A204.1 (cell line): ENCODE results near the gene C10orf95.

Source experiments
- FAIRE-seq: peaks from 2 replicates; lab custom pipeline; 2012; peaks lifted over from hg19 to GRCh38; lab: Jason Lieb, UNC

C10orf95 gene

GRCh38 chr10:102416283-102416682 lies 35.1 kb downstream of the C10orf95 start:
- FAIRE-seq = no peak

GRCh38 chr10:102414749-102415148 lies 36.6 kb downstream of the C10orf95 start:
- FAIRE-seq = no peak

GRCh38 chr10:102413806-102414561 lies 37.4 kb downstream of the C10orf95 start:
- no peak for FAIRE-seq

- FAIRE-seq = no peak
These were observed 38.2 kb downstream of the C10orf95 start for GRCh38 chr10:102413053-102413705.

- no peak for FAIRE-seq
These were observed 39.0 kb downstream of the C10orf95 start for GRCh38 chr10:102412293-102412692.

- FAIRE-seq = no peak
These were observed 39.7 kb downstream of the C10orf95 start for GRCh38 chr10:102411341-102412255.

- no peak for FAIRE-seq
These were observed 40.8 kb downstream of the C10orf95 start for GRCh38 chr10:102410429-102411073.

GRCh38 chr10:102409604-102410428 lies 41.5 kb downstream of the C10orf95 start:
- no peak for FAIRE-seq

GRCh38 chr10:102408728-102409603 lies 42.4 kb downstream of the C10orf95 start:
- no peak for FAIRE-seq

GRCh38 chr10:102408131-102408727 lies 43.1 kb downstream of the C10orf95 start:
- FAIRE-seq = no peak

GRCh38 chr10:102407425-102408130 lies 43.8 kb downstream of the C10orf95 start:
- no peak for FAIRE-seq

- no peak for FAIRE-seq
These were observed 44.5 kb downstream of the C10orf95 start for GRCh38 chr10:102406815-102407214.

- FAIRE-seq = no peak
These were observed 45.7 kb downstream of the C10orf95 start for GRCh38 chr10:102405632-102406031.

- FAIRE-seq = no peak
These were observed 46.2 kb downstream of the C10orf95 start for GRCh38 chr10:102405108-102405571.

GRCh38 chr10:102404361-102405107 lies 46.8 kb downstream of the C10orf95 start:
- no peak for FAIRE-seq

GRCh38 chr10:102403115-102403514 lies 48.2 kb downstream of the C10orf95 start:
- no peak for FAIRE-seq

GRCh38 chr10:102402512-102402896 lies 48.8 kb downstream of the C10orf95 start:
- FAIRE-seq = no peak

GRCh38 chr10:102401735-102402511 lies 49.4 kb downstream of the C10orf95 start:
- no peak for FAIRE-seq
